ENCODE measurements around the gene PEX26. TPM values are rescaled to one million over a fixed set of nuclear protein-coding genes. Genes with fewer than 3 reads are reported as not detected.
"Not testable (repeated sequence)": the region's sequence is repeated elsewhere in the genome, so short reads cannot be mapped to it uniquely, and the experiment has no call there.

The PEX26 gene
- polyA plus RNA-seq, 1 donor from 2014 or later = 30.2 TPM

DNA sequence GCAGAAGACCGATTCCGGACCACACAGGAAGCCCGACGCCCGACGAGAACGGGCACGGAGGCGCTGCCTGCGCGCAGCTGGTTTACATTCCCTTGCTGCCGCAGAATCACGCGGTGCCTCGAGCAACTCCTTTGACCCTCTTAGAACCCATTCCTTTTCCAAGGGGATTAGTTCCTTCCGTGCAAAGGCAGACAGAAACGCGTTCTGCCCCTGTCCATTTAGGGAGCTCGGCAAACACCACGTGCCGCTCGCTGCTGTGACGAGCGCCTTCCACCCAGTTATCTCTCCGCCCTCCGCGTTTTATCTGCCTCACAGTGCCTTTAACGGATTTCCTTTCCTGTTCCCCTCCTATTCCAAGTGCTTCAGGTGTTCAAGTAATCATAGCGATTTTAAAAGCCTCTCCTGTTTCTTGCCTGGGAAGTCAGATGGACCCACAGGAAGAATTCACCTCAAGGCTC, 29.3 kb upstream of the PEX26 start:
- Histone ChIP-seq H3K27ac (ENCODE audit: low read length) (no peak overlapping the region), H3K27me3 (ENCODE audit: insufficient read depth, low read depth, low read length) (no peaks in the 10 kb centered on the region), H3K9me3 (ENCODE audit: low read length) (no peaks in the 10 kb centered on the region), H3K4me3 (ENCODE audit: low read length) (no peak overlapping the region), H2AFZ (ENCODE audit: low read depth, low read length) (no peak overlapping the region), H3F3A (ENCODE audit: insufficient read depth, low read length, poor library complexity, severe bottlenecking) (no peaks in the 10 kb centered on the region), H4K20me1 (ENCODE audit: insufficient read depth) (no peaks in the 10 kb centered on the region), H3K9me2 (ENCODE audit: insufficient read depth, low read length) (no peaks in the 10 kb centered on the region), H3K4me2 (ENCODE audit: low read length) (no peak overlapping the region), H3K9ac (ENCODE audit: low read length) (no peak overlapping the region), H3K36me3 (ENCODE audit: insufficient read depth, low read length) (no peaks in the 10 kb centered on the region), H3K79me2 (replicated peaks; ENCODE audit: insufficient read depth, low read length) (no peaks in the 10 kb centered on the region)
- TF ChIP-seq TAF1 (IDR thresholded peaks at IDR 0.05; ENCODE audit: low read depth) = no peak
- TF ChIP-seq RAD21 (conservative IDR thresholded peaks at IDR 0.05) = no peak
- TF ChIP-seq MXI1 (conservative IDR thresholded peaks at IDR 0.05; ENCODE audit: poor library complexity, severe bottlenecking) = no peak
- no peak for TF ChIP-seq EP300 (conservative IDR thresholded peaks at IDR 0.05; ENCODE audit: poor library complexity, severe bottlenecking)
- no peak for TF ChIP-seq POLR2AphosphoS5 (IDR thresholded peaks at IDR 0.05)
- TF ChIP-seq EZH2 (IDR thresholded peaks at IDR 0.05; ENCODE audit: borderline replicate concordance, insufficient read depth, low read length, poor library complexity, severe bottlenecking) = no peak
- TF ChIP-seq, protein P1, sequence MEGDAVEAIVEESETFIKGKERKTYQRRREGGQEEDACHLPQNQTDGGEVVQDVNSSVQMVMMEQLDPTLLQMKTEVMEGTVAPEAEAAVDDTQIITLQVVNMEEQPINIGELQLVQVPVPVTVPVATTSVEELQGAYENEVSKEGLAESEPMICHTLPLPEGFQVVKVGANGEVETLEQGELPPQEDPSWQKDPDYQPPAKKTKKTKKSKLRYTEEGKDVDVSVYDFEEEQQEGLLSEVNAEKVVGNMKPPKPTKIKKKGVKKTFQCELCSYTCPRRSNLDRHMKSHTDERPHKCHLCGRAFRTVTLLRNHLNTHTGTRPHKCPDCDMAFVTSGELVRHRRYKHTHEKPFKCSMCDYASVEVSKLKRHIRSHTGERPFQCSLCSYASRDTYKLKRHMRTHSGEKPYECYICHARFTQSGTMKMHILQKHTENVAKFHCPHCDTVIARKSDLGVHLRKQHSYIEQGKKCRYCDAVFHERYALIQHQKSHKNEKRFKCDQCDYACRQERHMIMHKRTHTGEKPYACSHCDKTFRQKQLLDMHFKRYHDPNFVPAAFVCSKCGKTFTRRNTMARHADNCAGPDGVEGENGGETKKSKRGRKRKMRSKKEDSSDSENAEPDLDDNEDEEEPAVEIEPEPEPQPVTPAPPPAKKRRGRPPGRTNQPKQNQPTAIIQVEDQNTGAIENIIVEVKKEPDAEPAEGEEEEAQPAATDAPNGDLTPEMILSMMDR (IDR thresholded peaks at IDR 0.05; ENCODE audit: poor library complexity, severe bottlenecking) = no peak

DNA sequence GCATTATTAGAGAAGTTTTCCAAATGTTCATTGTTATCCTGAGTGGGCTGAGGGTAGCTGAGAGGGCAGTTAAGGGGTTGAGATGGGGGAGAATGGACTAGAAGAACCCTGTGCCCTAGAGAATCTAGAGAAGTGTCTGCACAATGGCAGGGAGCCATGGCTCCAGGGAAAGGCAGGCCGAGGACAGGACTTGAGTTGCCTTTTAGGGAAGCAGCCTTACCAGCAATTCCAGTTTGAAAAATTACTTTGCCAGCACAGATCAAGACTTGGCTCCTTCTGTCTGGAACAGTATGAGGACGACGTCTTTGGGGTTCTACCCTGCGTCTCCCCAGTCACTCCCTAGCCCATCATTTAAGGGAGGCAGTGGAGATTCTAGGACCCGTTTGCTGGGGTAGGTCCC, 27.7 kb upstream of the PEX26 start:
- no peaks in the 10 kb centered on the region for H3K27me3 ChIP-seq (ENCODE audit: insufficient read depth, low read depth, low read length)
- no peaks in the 10 kb centered on the region for H3F3A ChIP-seq (ENCODE audit: insufficient read depth, low read length, poor library complexity, severe bottlenecking)
- TF ChIP-seq, protein P1 (IDR thresholded peaks at IDR 0.05; ENCODE audit: poor library complexity, severe bottlenecking) = no peak
- TF ChIP-seq POLR2AphosphoS5 (IDR thresholded peaks at IDR 0.05) (no peak), RAD21 (conservative IDR thresholded peaks at IDR 0.05) (no peak), MXI1 (conservative IDR thresholded peaks at IDR 0.05; ENCODE audit: poor library complexity, severe bottlenecking) (no peak), SMC3 (conservative IDR thresholded peaks at IDR 0.05; ENCODE audit: poor library complexity) (no peak), TAF1 (IDR thresholded peaks at IDR 0.05; ENCODE audit: low read depth) (no peak), EZH2 (IDR thresholded peaks at IDR 0.05; ENCODE audit: borderline replicate concordance, insufficient read depth, low read length, poor library complexity, severe bottlenecking) (no peak), EP300 (conservative IDR thresholded peaks at IDR 0.05; ENCODE audit: poor library complexity, severe bottlenecking) (no peak)
- TF ChIP-seq, protein P2, sequence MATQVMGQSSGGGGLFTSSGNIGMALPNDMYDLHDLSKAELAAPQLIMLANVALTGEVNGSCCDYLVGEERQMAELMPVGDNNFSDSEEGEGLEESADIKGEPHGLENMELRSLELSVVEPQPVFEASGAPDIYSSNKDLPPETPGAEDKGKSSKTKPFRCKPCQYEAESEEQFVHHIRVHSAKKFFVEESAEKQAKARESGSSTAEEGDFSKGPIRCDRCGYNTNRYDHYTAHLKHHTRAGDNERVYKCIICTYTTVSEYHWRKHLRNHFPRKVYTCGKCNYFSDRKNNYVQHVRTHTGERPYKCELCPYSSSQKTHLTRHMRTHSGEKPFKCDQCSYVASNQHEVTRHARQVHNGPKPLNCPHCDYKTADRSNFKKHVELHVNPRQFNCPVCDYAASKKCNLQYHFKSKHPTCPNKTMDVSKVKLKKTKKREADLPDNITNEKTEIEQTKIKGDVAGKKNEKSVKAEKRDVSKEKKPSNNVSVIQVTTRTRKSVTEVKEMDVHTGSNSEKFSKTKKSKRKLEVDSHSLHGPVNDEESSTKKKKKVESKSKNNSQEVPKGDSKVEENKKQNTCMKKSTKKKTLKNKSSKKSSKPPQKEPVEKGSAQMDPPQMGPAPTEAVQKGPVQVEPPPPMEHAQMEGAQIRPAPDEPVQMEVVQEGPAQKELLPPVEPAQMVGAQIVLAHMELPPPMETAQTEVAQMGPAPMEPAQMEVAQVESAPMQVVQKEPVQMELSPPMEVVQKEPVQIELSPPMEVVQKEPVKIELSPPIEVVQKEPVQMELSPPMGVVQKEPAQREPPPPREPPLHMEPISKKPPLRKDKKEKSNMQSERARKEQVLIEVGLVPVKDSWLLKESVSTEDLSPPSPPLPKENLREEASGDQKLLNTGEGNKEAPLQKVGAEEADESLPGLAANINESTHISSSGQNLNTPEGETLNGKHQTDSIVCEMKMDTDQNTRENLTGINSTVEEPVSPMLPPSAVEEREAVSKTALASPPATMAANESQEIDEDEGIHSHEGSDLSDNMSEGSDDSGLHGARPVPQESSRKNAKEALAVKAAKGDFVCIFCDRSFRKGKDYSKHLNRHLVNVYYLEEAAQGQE (IDR thresholded peaks at IDR 0.05; ENCODE audit: borderline replicate concordance) = no peak
- H3K9me3 ChIP-seq (ENCODE audit: low read length) = no peaks in the 10 kb centered on the region
- no peak overlapping the region for H2AFZ ChIP-seq (ENCODE audit: low read depth, low read length)
- H3K4me2 ChIP-seq (ENCODE audit: low read length) = no peak overlapping the region
- no peak overlapping the region for H3K27ac ChIP-seq (ENCODE audit: low read length)
- H3K36me3 ChIP-seq (ENCODE audit: insufficient read depth, low read length) = no peaks in the 10 kb centered on the region
- H4K20me1 ChIP-seq (ENCODE audit: insufficient read depth) = no peaks in the 10 kb centered on the region
- no peak overlapping the region for H3K9ac ChIP-seq (ENCODE audit: low read length)
- H3K9me2 ChIP-seq (ENCODE audit: insufficient read depth, low read length) = no peaks in the 10 kb centered on the region
- H3K79me2 ChIP-seq (replicated peaks; ENCODE audit: insufficient read depth, low read length) = no peaks in the 10 kb centered on the region
- no peak overlapping the region for H3K4me3 ChIP-seq (ENCODE audit: low read length)

DNA sequence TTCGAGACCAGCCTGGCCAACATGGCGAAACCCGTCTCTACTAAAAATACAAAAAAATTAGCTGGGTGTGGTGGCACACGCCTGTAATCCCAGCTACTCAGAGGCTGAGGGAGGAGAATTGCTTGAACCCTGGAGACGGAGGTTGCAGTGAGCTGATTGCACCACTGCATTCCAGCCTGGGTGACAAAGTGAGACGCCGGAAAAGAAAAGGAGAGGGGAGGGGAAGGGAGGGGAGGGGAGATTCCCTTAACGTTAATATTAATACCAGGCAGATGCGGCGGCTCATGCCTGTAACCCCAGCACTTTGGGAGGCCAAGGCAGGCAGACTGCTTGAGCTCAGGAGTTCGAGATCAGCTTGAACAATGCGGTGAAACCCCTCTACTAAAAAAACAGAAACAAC, 26.7 kb upstream of the PEX26 start:
- not testable (repeated sequence) for H3K9me3 ChIP-seq (ENCODE audit: low read length); H3F3A ChIP-seq (ENCODE audit: insufficient read depth, low read length, poor library complexity, severe bottlenecking); H3K79me2 ChIP-seq (replicated peaks; ENCODE audit: insufficient read depth, low read length); H2AFZ ChIP-seq (ENCODE audit: low read depth, low read length); H3K27ac ChIP-seq (ENCODE audit: low read length); H3K4me2 ChIP-seq (ENCODE audit: low read length); H3K36me3 ChIP-seq (ENCODE audit: insufficient read depth, low read length); H4K20me1 ChIP-seq (ENCODE audit: insufficient read depth); H3K4me3 ChIP-seq (ENCODE audit: low read length); H3K9ac ChIP-seq (ENCODE audit: low read length); H3K27me3 ChIP-seq (ENCODE audit: insufficient read depth, low read depth, low read length); H3K9me2 ChIP-seq (ENCODE audit: insufficient read depth, low read length)

DNA sequence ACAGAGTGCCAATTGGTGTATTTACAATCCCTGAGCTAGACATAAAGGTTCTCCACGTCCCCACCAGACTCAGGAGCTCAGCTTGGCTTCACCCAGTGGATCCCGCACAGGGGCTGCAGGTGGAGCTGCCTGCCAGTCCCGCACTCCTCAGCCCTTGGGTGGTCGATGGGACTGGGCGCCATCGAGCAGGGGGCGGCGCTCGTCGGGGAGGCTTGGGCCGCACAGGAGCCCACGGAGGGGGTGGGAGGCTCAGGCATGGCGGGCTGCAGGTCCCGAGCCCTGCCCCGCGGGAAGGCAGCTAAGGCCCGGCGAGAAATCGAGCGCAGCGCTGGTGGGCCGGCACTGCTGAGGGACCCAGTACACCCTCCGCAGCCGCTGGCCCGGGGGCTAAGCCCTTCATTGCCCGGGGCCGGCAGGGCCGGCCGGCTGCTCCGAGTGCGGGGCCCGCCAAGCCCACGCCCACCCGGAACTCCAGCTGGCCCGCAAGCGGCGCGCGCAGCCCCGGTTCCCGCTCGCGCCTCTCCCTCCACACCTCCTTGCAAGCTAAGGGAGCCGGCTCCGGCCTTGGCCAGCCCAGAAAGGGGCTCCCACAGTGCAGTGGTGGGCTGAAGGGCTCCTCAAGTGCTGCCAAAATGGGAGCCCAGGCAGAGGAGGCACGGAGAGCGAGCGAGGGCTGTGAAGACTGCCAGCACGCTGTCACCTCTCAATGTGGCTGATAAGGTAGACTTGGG, 24.4 kb upstream of the PEX26 start:
- not testable (repeated sequence) for H3K27ac ChIP-seq (ENCODE audit: low read length); H3K4me3 ChIP-seq (ENCODE audit: low read length); H3K9me3 ChIP-seq (ENCODE audit: low read length); H3K27me3 ChIP-seq (ENCODE audit: insufficient read depth, low read depth, low read length); H3K36me3 ChIP-seq (ENCODE audit: insufficient read depth, low read length); H3K4me2 ChIP-seq (ENCODE audit: low read length); H4K20me1 ChIP-seq (ENCODE audit: insufficient read depth); H3K9ac ChIP-seq (ENCODE audit: low read length); H3K9me2 ChIP-seq (ENCODE audit: insufficient read depth, low read length); H2AFZ ChIP-seq (ENCODE audit: low read depth, low read length); H3K79me2 ChIP-seq (replicated peaks; ENCODE audit: insufficient read depth, low read length); H3F3A ChIP-seq (ENCODE audit: insufficient read depth, low read length, poor library complexity, severe bottlenecking)

Data from neural cell (in vitro differentiated cells).